K562 (cell line): ENCODE data around the gene CA5B. TPM values are rescaled to one million over a fixed set of nuclear protein-coding genes. Genes with fewer than 3 reads are reported as not detected.

Source experiments
- ATAC-seq: fragments of 200-7000 bp; cut with Tn5 transposase; 3 replicates; pipeline ENCODE4 v1.9.1; 2020; ENCODE audit warnings: moderate library complexity
- BruUV-seq: library from RNA; stranded (reverse); fragments of 400-500 nt; replicated peaks from 2 replicates; lab custom pipeline; 2021; lab: Mats Ljungman, UMichigan
- CTCF ChIA-PET: fragments of 300-600 bp; formaldehyde crosslinking; extraction: SDS; loops from one replicate; lab custom pipeline; 2021; ENCODE audit warnings: low intra/inter-chr PET ratio; lab: Yijun Ruan, JAX
- POLR2A ChIA-PET: fragments of 300-600, 350-650 bp; sonication (Branson Sonifier 250); formaldehyde crosslinking; extraction: SDS; loops from one replicate; lab custom pipeline; 2021; ENCODE audit warnings: antibody characterized with exemption, inconsistent platforms; lab: Yijun Ruan, JAX
- DNase-seq, 4 experiments: peaks; one replicate each; pipeline versions ENCODE4 v3.0.0 to v3.0.0-alpha.2; 2011 to 2018; ENCODE audit warnings: low spot score in 3 of 4, mixed read lengths in 3 of 4; ENCODE audit errors: extremely low read depth in 1 of 4
- FAIRE-seq: peaks from 2 replicates; lab custom pipeline; 2011; peaks lifted over from hg19 to GRCh38; lab: Jason Lieb, UNC
- H2AFZ ChIP-seq: 2 replicates; pipeline ENCODE4 v1.6.0; 2011; ENCODE audit warnings: low read depth, low read length, control low read depth, inconsistent platforms
- H3K27ac ChIP-seq: fragments of 200-600 bp; 3 replicates; pipeline ENCODE4 v1.8.0; 2011; ENCODE audit warnings: low read depth, mild to moderate bottlenecking, control low read depth, inconsistent platforms, low read length, moderate library complexity, mixed read lengths; ENCODE audit errors: extremely low read depth
- H3K27me3 ChIP-seq, 2 experiments: fragments of 300-600 bp in 1 of 2; 2 replicates in 1 of 2; 3 replicates in 1 of 2; pipeline versions ENCODE4 v1.6.0 to v1.8.0; 2011; ENCODE audit warnings: inconsistent platforms in 2 of 2, low read length in 2 of 2, mild to moderate bottlenecking in 1 of 2, mixed read lengths in 1 of 2, moderate library complexity in 1 of 2; ENCODE audit not compliant: control insufficient read depth in 2 of 2, insufficient read depth in 2 of 2
- H3K36me3 ChIP-seq: fragments of 300-600 bp; 3 replicates; pipeline ENCODE4 v1.8.0; 2011; ENCODE audit warnings: mild to moderate bottlenecking, low read length, inconsistent platforms; ENCODE audit not compliant: control insufficient read depth, insufficient read depth
- H3K4me1 ChIP-seq, 2 experiments: fragments of 200-600 bp in 1 of 2; replicated peaks in 1 of 2; 2 replicates in 1 of 2; 3 replicates in 1 of 2; pipeline versions ENCODE4 v1.5.1 to v1.8.0; 2011; ENCODE audit warnings: inconsistent platforms in 2 of 2, low read length in 2 of 2, mild to moderate bottlenecking in 1 of 2, mixed read lengths in 1 of 2, moderate library complexity in 1 of 2; ENCODE audit not compliant: control insufficient read depth in 2 of 2, insufficient read depth in 2 of 2
- H3K4me2 ChIP-seq: 2 replicates; pipeline ENCODE4 v1.6.1; 2011; ENCODE audit warnings: low read length, control low read depth, inconsistent platforms, mixed read lengths; ENCODE audit not compliant: insufficient read depth
- H3K4me3 ChIP-seq: fragments of 200-600 bp; sonication (generic), shearing (Covaris generic); 2 replicates; pipeline ENCODE4 v1.5.1; 2016; ENCODE audit warnings: control low read depth, inconsistent platforms
- H3K79me2 ChIP-seq: fragments of 200-600 bp; 3 replicates; pipeline ENCODE4 v1.8.0; 2011; ENCODE audit warnings: low read length, inconsistent platforms; ENCODE audit not compliant: control insufficient read depth, insufficient read depth
- H3K9ac ChIP-seq, 2 experiments: 2 replicates each; pipeline versions ENCODE4 v1.6.0 to v1.6.1; 2011; ENCODE audit warnings: low read depth in 2 of 2, low read length in 2 of 2, control low read depth in 1 of 2, inconsistent platforms in 1 of 2, mild to moderate bottlenecking in 1 of 2, mixed read lengths in 1 of 2; ENCODE audit not compliant: insufficient read depth in 1 of 2
- H3K9me1 ChIP-seq: one replicate; pipeline ENCODE4 v1.6.0; 2011; ENCODE audit warnings: inconsistent platforms, mild to moderate bottlenecking, low read length, moderate library complexity; ENCODE audit not compliant: control insufficient read depth, insufficient read depth
- H3K9me3 ChIP-seq: replicated peaks from 2 replicates; pipeline ENCODE4 v1.5.1; 2011; ENCODE audit warnings: low read depth, low read length, inconsistent platforms; ENCODE audit not compliant: control insufficient read depth, insufficient read depth
- H4K20me1 ChIP-seq: replicated peaks from 2 replicates; pipeline ENCODE4 v1.6.1; 2011; ENCODE audit warnings: low read length, inconsistent platforms, mixed read lengths; ENCODE audit not compliant: control insufficient read depth, insufficient read depth
- ATF3 ChIP-seq, 2 experiments: fragments of 450-650 bp in 1 of 2; sonication (generic) in 1 of 2; formaldehyde crosslinking in 1 of 2; IDR thresholded peaks in 1 of 2; conservative IDR thresholded peaks in 1 of 2; 2 replicates each; pipeline versions ENCODE4 v1.6.1 to v1.8.1; 2016 to 2023; ENCODE audit warnings: mild to moderate bottlenecking in 2 of 2, moderate library complexity in 2 of 2, inconsistent platforms in 1 of 2, missing genetic modification reagents in 1 of 2
- C11orf30 ChIP-seq: fragments of 450-650 bp; IDR thresholded peaks from 2 replicates; pipeline ENCODE4 v1.6.1; 2016; ENCODE audit warnings: low read depth, mild to moderate bottlenecking
- CREB5 ChIP-seq: fragments of 250-450 bp; sonication (Bioruptor Pico); IDR thresholded peaks from 2 replicates; pipeline ENCODE4 v1.5.0; 2020; ENCODE audit warnings: mild to moderate bottlenecking
- EWSR1 ChIP-seq: fragments of 450-650 bp; IDR thresholded peaks from 2 replicates; pipeline ENCODE4 v1.6.1; 2018; ENCODE audit warnings: borderline replicate concordance, mild to moderate bottlenecking, low read depth, moderate library complexity; ENCODE audit not compliant: partially characterized antibody
- FOXP4 ChIP-seq: sonication (generic); formaldehyde crosslinking; IDR thresholded peaks from 2 replicates; pipeline ENCODE4 v1.8.0; 2022; ENCODE audit warnings: mild to moderate bottlenecking, missing genetic modification reagents, borderline replicate concordance
- KHSRP ChIP-seq: fragments of 450-650 bp; IDR thresholded peaks from 2 replicates; pipeline ENCODE4 v1.6.1; 2017
- MAFF ChIP-seq: IDR thresholded peaks from 2 replicates; pipeline ENCODE4 v1.6.1; 2012; ENCODE audit warnings: low read length, improper control_type of control experiment
- MYNN ChIP-seq, 2 experiments: sonication (generic); formaldehyde crosslinking in 1 of 2; IDR thresholded peaks; 2 replicates each; pipeline versions ENCODE4 v1.5.0 to v1.6.1; 2016 to 2020; ENCODE audit warnings: antibody characterized with exemption in 1 of 2, missing genetic modification reagents in 1 of 2
- NCOA4 ChIP-seq: fragments of 450-650 bp; IDR thresholded peaks from 2 replicates; pipeline ENCODE4 v1.6.1; 2018; ENCODE audit warnings: mild to moderate bottlenecking; ENCODE audit not compliant: partially characterized antibody
- NFE2 ChIP-seq: IDR thresholded peaks from 2 replicates; pipeline ENCODE4 v1.6.1; 2014; ENCODE audit warnings: antibody characterized with exemption, low read depth
- SMARCA5 ChIP-seq: fragments of 450-650 bp; IDR thresholded peaks from 2 replicates; pipeline ENCODE4 v1.6.1; 2016
- TAL1 ChIP-seq: fragments of 450-650 bp; IDR thresholded peaks from 2 replicates; pipeline ENCODE4 v1.6.1; 2016; ENCODE audit warnings: mild to moderate bottlenecking
- ZBTB2 ChIP-seq: fragments of 450-650 bp; IDR thresholded peaks from 2 replicates; pipeline ENCODE4 v1.6.1; 2016; ENCODE audit warnings: antibody characterized with exemption
- ZNF639 ChIP-seq, 2 experiments: fragments of 200-800 bp in 1 of 2; sonication (Bioruptor generic) in 1 of 2; sonication (generic) in 1 of 2; formaldehyde crosslinking in 1 of 2; IDR thresholded peaks in 1 of 2; conservative IDR thresholded peaks in 1 of 2; 2 replicates each; pipeline versions ENCODE4 v1.5.0 to v1.6.1; 2016 to 2020; ENCODE audit warnings: missing compliant biosample characterization in 1 of 2, missing genetic modification characterization in 1 of 2, missing genetic modification reagents in 1 of 2
- WGBS: fragments of 100-300 bp; shearing (Covaris generic); methylation state at CpG from one replicate; pipeline ENCODE4 v1.1.6; 2016; ENCODE audit warnings: low coverage, mixed read lengths; ENCODE audit not compliant: insufficient coverage; ENCODE audit errors: missing lambda C conversion rate; 5-methylcytosine and 5-hydroxymethylcytosine counted together
- in situ Hi-C: fragments of 300-500 bp; cut with MboI; formaldehyde crosslinking; loops from 4 replicates; pipeline ENCODE4 v1.15.0; 2018; ENCODE audit warnings: inconsistent platforms, mixed read lengths
- intact Hi-C: fragments of 100-400 bp; cut with micrococcal nuclease; formaldehyde crosslinking; loops from 2 replicates; pipeline ENCODE4 v1.14.2; 2022
- polyA plus RNA-seq, 8 experiments: library from polyadenylated mRNA; depleted of rRNA in 4 of 8; stranded (reverse) in 5 of 8; unstranded in 3 of 8; fragments of >200 nt; fragmentation: Nextera tagmentation in 2 of 8; fragmentation: Illumina TruSeq in 1 of 8; extraction: Ambion mirVana in 2 of 8; extraction: Trizol in 1 of 8; gene quantifications; 2 replicates each; pipeline versions ENCODE4 v1.2.1 to v1.2.3, GENCODE V29; 2011 to 2014; ENCODE audit warnings: inconsistent platforms in 1 of 8, missing spikeins in 1 of 8
- total RNA-seq, 7 experiments: library from RNA; depleted of rRNA in 6 of 7; stranded (reverse); fragments of >200 nt in 6 of 7; fragmentation: Illumina TruSeq in 2 of 7; extraction: Trizol in 2 of 7; gene quantifications; 2 replicates each; pipeline versions ENCODE4 v1.2.1 to v1.2.3, GENCODE V29; 2011 to 2021; ENCODE audit warnings: low replicate concordance in 1 of 7

Gene CA5B
- total and polyA plus RNA-seq, 9 of the 15 experiments (the other 6 are each of a cell fraction or from before 2014, with no cell fraction given), result 0.55 to 3.7 (median 2.6) TPM

- BruUV-seq, result no TSS peak
- FAIRE-seq, result peak; percentile 70
- TF ChIP-seq MAFF (peak; percentile 67), TAL1 (no peak), NFE2 (peak; percentile 75), MYNN (IDR thresholded peaks at IDR 0.05) (no peak), MYNN (CRISPR knock-in tag; IDR thresholded peaks at IDR 0.05) (no peak), C11orf30 (peak; percentile 92), ZNF639 (CRISPR knock-in tag; conservative IDR thresholded peaks at IDR 0.05 in 1 of 2, IDR thresholded peaks at IDR 0.05 in 1 of 2) (no peak), EWSR1 (no peak), NCOA4 (no peak), FOXP4 (CRISPR knock-in tag) (no peak), ATF3 (IDR thresholded peaks at IDR 0.05) (no peak), ATF3 (CRISPR knock-in tag; conservative IDR thresholded peaks at IDR 0.05) (no peak), SMARCA5 (no peak), CREB5 (CRISPR knock-in tag) (no peak), ZBTB2 (no peak), KHSRP (no peak)
These were observed 18.6 kb upstream of the CA5B start for GRCh38 chrX:15719324-15719968.

More at GRCh38 chrX:15719324-15719968, 18.6 kb upstream of the CA5B start:
- H3K27ac ChIP-seq, result no peak overlapping the region
- peak; percentile 86 for ATAC-seq
- CTCF ChIA-PET, result no interaction called here
- intact Hi-C loops (no loop called here), in situ Hi-C loops (no loop called here)
- no peaks in the 10 kb centered on the region; the same call in 2 of the 3 replicates for H3K36me3 ChIP-seq
- H3K4me3 ChIP-seq, result no peak overlapping the region
- DNase-seq, result peak in 2 of 4 experiments; percentile 6 to 7
- H3K9me3 ChIP-seq, result no peaks in the 10 kb centered on the region
- H3K4me1 ChIP-seq, result peaks cover 0 to 5% of the 10 kb centered on the region in 2 experiments; a peak in 3 of 5 replicates
- no peaks in the 10 kb centered on the region for H4K20me1 ChIP-seq
- WGBS, result 58% methylated on average over 4 of the region's 4 CpGs
- H3K4me2 ChIP-seq, result no peak overlapping the region
- POLR2A ChIA-PET, result interaction anchor here (0.5 kb wide), 1 partner anchor 21 kb away, joined by 3 read pairs; no protein-coding TSS in a partner anchor
- no peak overlapping the region; the same call in 1 of the 2 replicates for H2AFZ ChIP-seq
- no peak overlapping the region for H3K9ac ChIP-seq
- no peaks in the 10 kb centered on the region for H3K9me1 ChIP-seq
- no peaks in the 10 kb centered on the region for H3K27me3 ChIP-seq
- no peaks in the 10 kb centered on the region for H3K79me2 ChIP-seq
